HepG2 (cell line): ENCODE data around the gene ATOH8. TPM values are rescaled to one million over a fixed set of nuclear protein-coding genes. Genes with fewer than 3 reads are reported as not detected.

Experiments
- CHCHD3 ChIP-seq: sonication (generic); formaldehyde crosslinking; IDR thresholded peaks from 2 replicates; pipeline ENCODE4 v1.8.0; 2022; ENCODE audit warnings: mild to moderate bottlenecking, missing genetic modification reagents, moderate library complexity
- ETV5 ChIP-seq: IDR thresholded peaks from 2 replicates; pipeline ENCODE4 v1.6.1; 2018; ENCODE audit warnings: missing biosample characterization, missing genetic modification reagents, inconsistent platforms, borderline replicate concordance
- FOSL2 ChIP-seq: sonication (generic); formaldehyde crosslinking; IDR thresholded peaks from 2 replicates; pipeline ENCODE4 v1.4.0; 2020; ENCODE audit warnings: missing genetic modification reagents
- FOXO4 ChIP-seq: sonication (generic); formaldehyde crosslinking; conservative IDR thresholded peaks from 2 replicates; pipeline ENCODE4 v1.8.1; 2023; ENCODE audit warnings: missing genetic modification reagents
- GLMP ChIP-seq: sonication (generic); formaldehyde crosslinking; IDR thresholded peaks from 2 replicates; pipeline ENCODE4 v1.9.0; 2021; ENCODE audit warnings: missing genetic modification reagents, mild to moderate bottlenecking, borderline replicate concordance
- HINFP ChIP-seq: sonication (generic); formaldehyde crosslinking; IDR thresholded peaks from 2 replicates; pipeline ENCODE4 v1.4.0; 2020; ENCODE audit warnings: low read depth, mild to moderate bottlenecking, missing genetic modification reagents
- HIVEP1 ChIP-seq: sonication (generic); formaldehyde crosslinking; IDR thresholded peaks from 2 replicates; pipeline ENCODE4 v1.4.0; 2020; ENCODE audit warnings: mild to moderate bottlenecking, missing genetic modification reagents
- KDM2A ChIP-seq: sonication (generic); formaldehyde crosslinking; IDR thresholded peaks from 2 replicates; pipeline ENCODE4 v1.4.0; 2020; ENCODE audit warnings: low read depth, missing genetic modification reagents, borderline replicate concordance
- RAD51 ChIP-seq: fragments of 450-650 bp; IDR thresholded peaks from 2 replicates; pipeline ENCODE4 v1.6.1; 2016; ENCODE audit warnings: borderline replicate concordance
- REPIN1 ChIP-seq: sonication (generic); formaldehyde crosslinking; IDR thresholded peaks from 2 replicates; pipeline ENCODE4 v1.8.0; 2022; ENCODE audit warnings: missing genetic modification reagents, low read depth, mild to moderate bottlenecking, borderline replicate concordance
- SIN3B ChIP-seq: fragments of 150-350 bp; IDR thresholded peaks from 2 replicates; pipeline ENCODE4 v1.6.1; 2014; ENCODE audit warnings: low read length
- SOX6 ChIP-seq, 2 experiments: fragments of 450-650 bp in 1 of 2; sonication (generic) in 1 of 2; formaldehyde crosslinking in 1 of 2; IDR thresholded peaks; 2 replicates each; pipeline versions ENCODE4 v1.4.0 to v1.6.1; 2017 to 2020; ENCODE audit warnings: antibody characterized with exemption in 1 of 2, mild to moderate bottlenecking in 1 of 2, missing genetic modification reagents in 1 of 2
- ZEB1 ChIP-seq: IDR thresholded peaks from 2 replicates; pipeline ENCODE4 v1.6.1; 2012; ENCODE audit warnings: mild to moderate bottlenecking, low read depth, inconsistent platforms; ENCODE audit not compliant: insufficient replicate concordance
- ZMAT3 ChIP-seq: sonication (generic); formaldehyde crosslinking; conservative IDR thresholded peaks from 2 replicates; pipeline ENCODE4 v1.7.0; 2021; ENCODE audit warnings: missing genetic modification reagents
- ZNF121 ChIP-seq: sonication (generic); formaldehyde crosslinking; IDR thresholded peaks from 2 replicates; pipeline ENCODE4 v1.5.0; 2020; ENCODE audit warnings: mild to moderate bottlenecking, missing genetic modification reagents
- ZNF407 ChIP-seq: sonication (generic); formaldehyde crosslinking; IDR thresholded peaks from one replicate; pipeline ENCODE4 v1.5.1; 2020; ENCODE audit warnings: mild to moderate bottlenecking, missing genetic modification reagents; ENCODE audit errors: not compliant biosample characterization
- ZNF468 ChIP-seq: sonication (generic); formaldehyde crosslinking; IDR thresholded peaks from 2 replicates; pipeline ENCODE4 v1.8.0; 2022; ENCODE audit warnings: mild to moderate bottlenecking, moderate library complexity, missing genetic modification reagents
- ZNF768 ChIP-seq: sonication (generic); formaldehyde crosslinking; IDR thresholded peaks from 2 replicates; pipeline ENCODE4 v1.4.0; 2020; ENCODE audit warnings: missing genetic modification reagents
- polyA plus RNA-seq, 8 experiments: library from polyadenylated mRNA; depleted of rRNA in 3 of 8; stranded (reverse) in 7 of 8; unstranded in 1 of 8; fragments of >200 nt; fragmentation: Illumina TruSeq in 4 of 8; extraction: Trizol in 4 of 8; gene quantifications; 2 replicates each; pipeline versions ENCODE4 v1.2.1 to v1.2.3, GENCODE V29; 2011 to 2016; ENCODE audit warnings: low read depth in 4 of 8, missing spikeins in 1 of 8, mixed read lengths in 1 of 8; ENCODE audit not compliant: insufficient read depth in 1 of 8
- total RNA-seq, 5 experiments: library from RNA; depleted of rRNA; stranded (reverse); fragments of >200 nt; fragmentation: Illumina TruSeq; extraction: Trizol; gene quantifications; 2 replicates each; pipeline ENCODE4 v1.2.3, GENCODE V29; 2016; ENCODE audit warnings: low read depth in 1 of 5

Gene ATOH8
- total and polyA plus RNA-seq, 2 of the 13 experiments (the other 11 are each of a cell fraction or from before 2014, with no cell fraction given): 0.13 to 0.61 TPM

- TF ChIP-seq GLMP (CRISPR knock-in tag) (no peak), FOXO4 (CRISPR knock-in tag) (0 out of 2 replicates have a peak, but pooled peaks have one; percentile 81), KDM2A (CRISPR knock-in tag) (no peak), HINFP (CRISPR knock-in tag) (no peak), SOX6 (IDR thresholded peaks at IDR 0.05) (no peak), SOX6 (CRISPR knock-in tag; IDR thresholded peaks at IDR 0.05) (no peak), RAD51 (no peak), HIVEP1 (CRISPR knock-in tag) (no peak), ZNF121 (CRISPR knock-in tag) (no peak), ZEB1 (no peak), ETV5 (CRISPR knock-in tag) (no peak; the same call in 1 of the 2 replicates), ZNF407 (no peak), ZNF468 (CRISPR knock-in tag) (no peak), ZNF768 (no peak; the same call in 1 of the 2 replicates), REPIN1 (CRISPR knock-in tag) (no peak), ZMAT3 (CRISPR knock-in tag) (no peak), FOSL2 (peak; percentile 33), SIN3B (no peak), CHCHD3 (no peak)
Observed at GRCh38 chr2:85741833-85742455, 11.8 kb upstream of the ATOH8 start (continued).
